K562 (cell line): Measurements from ENCODE around the gene ARFGEF2. TPM values are rescaled to one million over a fixed set of nuclear protein-coding genes. Genes with fewer than 3 reads are reported as not detected.

ENCODE experiments used
- ARID2 ChIP-seq: fragments of 450-650 bp; IDR thresholded peaks from 2 replicates; pipeline ENCODE4 v1.6.1; 2017; ENCODE audit warnings: antibody characterized with exemption, mild to moderate bottlenecking
- GABPA ChIP-seq: fragments of 200-800 bp; sonication (Bioruptor generic); conservative IDR thresholded peaks from 2 replicates; pipeline ENCODE4 v1.6.1; 2016; ENCODE audit warnings: low read depth, missing genetic modification characterization, missing compliant biosample characterization
- ILK ChIP-seq: fragments of 450-650 bp; IDR thresholded peaks from 2 replicates; pipeline ENCODE4 v1.6.1; 2016; ENCODE audit warnings: missing genetic modification characterization, low read depth, mild to moderate bottlenecking, missing compliant biosample characterization, moderate library complexity, borderline replicate concordance
- KDM5B ChIP-seq: fragments of 200-600 bp; sonication (generic); IDR thresholded peaks from 2 replicates; pipeline ENCODE4 v1.6.1; 2012; ENCODE audit warnings: low read depth, mild to moderate bottlenecking, moderate library complexity, low read length, control low read depth, inconsistent platforms; ENCODE audit not compliant: insufficient replicate concordance
- MCM7 ChIP-seq, 2 experiments: fragments of 450-650 bp; IDR thresholded peaks; 2 replicates each; pipeline ENCODE4 v1.6.1; 2016 to 2018
- RAD21 ChIP-seq, 2 experiments: fragments of 250-450 bp in 1 of 2; fragments of 450-650 bp in 1 of 2; sonication (Bioruptor Pico) in 1 of 2; formaldehyde crosslinking in 1 of 2; IDR thresholded peaks in 1 of 2; conservative IDR thresholded peaks in 1 of 2; 2 replicates each; pipeline versions ENCODE4 v1.4.0 to v1.8.0; 2020 to 2022; ENCODE audit warnings: mild to moderate bottlenecking in 2 of 2, moderate library complexity in 1 of 2
- SMC3 ChIP-seq: conservative IDR thresholded peaks from 2 replicates; pipeline ENCODE4 v1.6.1; 2011; ENCODE audit warnings: low read depth, low read length, improper control_type of control experiment; ENCODE audit not compliant: insufficient read depth
- SRSF3 ChIP-seq: fragments of 200-400 bp; formaldehyde crosslinking; IDR thresholded peaks from 2 replicates; pipeline ENCODE4 v1.6.1; 2016; ENCODE audit warnings: mild to moderate bottlenecking, low read length, moderate library complexity; ENCODE audit not compliant: insufficient read depth
- TBP ChIP-seq: optimal IDR thresholded peaks from 2 replicates; pipeline ENCODE3; 2011; ENCODE audit warnings: low read depth, low read length, improper control_type of control experiment
- ZNF384 ChIP-seq: IDR thresholded peaks from 2 replicates; pipeline ENCODE4 v1.6.1; 2012; ENCODE audit warnings: low read depth, low read length, improper control_type of control experiment
- ZNF551 ChIP-seq: fragments of 250-450 bp; sonication (Bioruptor Pico); IDR thresholded peaks from 2 replicates; pipeline ENCODE4 v1.5.0; 2021; ENCODE audit warnings: mild to moderate bottlenecking, moderate library complexity
- polyA plus RNA-seq, 8 experiments: library from polyadenylated mRNA; depleted of rRNA in 4 of 8; stranded (reverse) in 5 of 8; unstranded in 3 of 8; fragments of >200 nt; fragmentation: Nextera tagmentation in 2 of 8; fragmentation: Illumina TruSeq in 1 of 8; extraction: Ambion mirVana in 2 of 8; extraction: Trizol in 1 of 8; gene quantifications; 2 replicates each; pipeline versions ENCODE4 v1.2.1 to v1.2.3, GENCODE V29; 2011 to 2014; ENCODE audit warnings: inconsistent platforms in 1 of 8, missing spikeins in 1 of 8
- total RNA-seq, 7 experiments: library from RNA; depleted of rRNA in 6 of 7; stranded (reverse); fragments of >200 nt in 6 of 7; fragmentation: Illumina TruSeq in 2 of 7; extraction: Trizol in 2 of 7; gene quantifications; 2 replicates each; pipeline versions ENCODE4 v1.2.1 to v1.2.3, GENCODE V29; 2011 to 2021; ENCODE audit warnings: low replicate concordance in 1 of 7
- TF ChIP-seq, protein P1 (sequence below): IDR thresholded peaks from 2 replicates; pipeline ENCODE4 v1.6.1; 2012; ENCODE audit warnings: low read depth, low read length, improper control_type of control experiment, borderline replicate concordance
- TF ChIP-seq, protein P2 (sequence below): fragments of 450-650 bp; IDR thresholded peaks from 2 replicates; pipeline ENCODE4 v1.6.1; 2014; ENCODE audit warnings: low read depth, mild to moderate bottlenecking, moderate library complexity, borderline replicate concordance
- TF ChIP-seq, protein P3 (sequence below), 3 experiments: fragments of 200-800 bp in 1 of 3; fragments of 250-450 bp in 1 of 3; fragments of 450-650 bp in 1 of 3; sonication (Bioruptor Pico) in 1 of 3; sonication (Bioruptor generic) in 1 of 3; formaldehyde crosslinking in 1 of 3; IDR thresholded peaks; 2 replicates each; pipeline versions ENCODE4 v1.6.1 to v1.8.0; 2016 to 2022; ENCODE audit warnings: mild to moderate bottlenecking in 2 of 3, missing genetic modification characterization in 2 of 3, missing compliant biosample characterization in 1 of 3, moderate library complexity in 1 of 3
- TF ChIP-seq, protein P4 (sequence below), 2 experiments: fragments of 450-650 bp; conservative IDR thresholded peaks; 2 replicates each; pipeline ENCODE4 v1.6.1; 2017; ENCODE audit warnings: mild to moderate bottlenecking in 2 of 2, moderate library complexity in 2 of 2
- TF ChIP-seq, protein P5 (sequence below): sonication (generic); IDR thresholded peaks from 2 replicates; pipeline ENCODE4 v1.6.1; 2016

The ARFGEF2 gene
- total and polyA plus RNA-seq, 9 of the 15 experiments (the other 6 are each of a cell fraction or from before 2014, with no cell fraction given), result 4.2 to 18.8 (median 13.7) TPM

DNA sequence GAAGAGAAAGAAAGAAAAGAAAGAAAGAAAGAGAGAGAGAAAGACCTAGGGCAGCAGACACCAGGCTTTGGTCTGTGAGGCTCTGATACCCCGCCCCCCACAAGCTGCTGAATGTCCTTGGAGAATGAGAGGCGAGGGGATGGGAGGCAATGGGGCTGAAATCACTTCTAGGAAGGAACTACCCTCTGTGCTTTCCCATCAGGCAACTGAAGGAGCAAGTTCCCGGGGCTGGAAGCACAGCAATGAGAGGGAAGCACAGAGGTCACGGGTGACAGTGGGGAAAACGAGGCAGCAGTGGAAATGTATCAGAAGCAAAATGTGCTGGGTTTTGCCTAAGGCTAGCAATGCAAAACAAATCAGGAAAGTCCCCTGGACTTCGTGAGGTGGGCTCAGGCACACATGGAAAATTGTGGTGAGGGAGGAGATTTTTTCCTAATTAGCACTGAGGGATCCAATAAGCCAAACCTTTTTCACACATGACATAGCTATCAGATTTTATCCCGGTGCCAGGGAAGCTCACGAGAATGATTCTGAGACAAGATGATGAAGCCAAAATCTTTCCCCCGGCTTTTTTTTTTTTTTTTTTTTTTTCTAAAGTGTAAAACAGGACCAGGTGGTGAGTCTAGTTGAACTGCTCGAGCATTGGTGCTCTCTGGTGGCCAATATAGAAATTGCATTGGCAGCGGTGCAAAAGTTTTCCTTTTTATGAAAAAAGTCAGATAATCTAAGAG is 16.8 kb upstream of the ARFGEF2 start (continued):
- TF ChIP-seq, protein P1, sequence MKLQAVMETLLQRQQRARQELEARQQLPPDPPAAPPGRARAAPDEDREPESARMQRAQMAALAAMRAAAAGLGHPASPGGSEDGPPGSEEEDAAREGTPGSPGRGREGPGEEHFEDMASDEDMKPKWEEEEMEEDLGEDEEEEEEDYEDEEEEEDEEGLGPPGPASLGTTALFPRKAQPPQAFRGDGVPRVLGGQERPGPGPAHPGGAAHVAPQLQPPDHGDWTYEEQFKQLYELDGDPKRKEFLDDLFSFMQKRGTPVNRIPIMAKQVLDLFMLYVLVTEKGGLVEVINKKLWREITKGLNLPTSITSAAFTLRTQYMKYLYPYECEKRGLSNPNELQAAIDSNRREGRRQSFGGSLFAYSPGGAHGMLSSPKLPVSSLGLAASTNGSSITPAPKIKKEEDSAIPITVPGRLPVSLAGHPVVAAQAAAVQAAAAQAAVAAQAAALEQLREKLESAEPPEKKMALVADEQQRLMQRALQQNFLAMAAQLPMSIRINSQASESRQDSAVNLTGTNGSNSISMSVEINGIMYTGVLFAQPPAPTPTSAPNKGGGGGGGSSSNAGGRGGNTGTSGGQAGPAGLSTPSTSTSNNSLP, result 0 out of 2 replicates have a peak, but pooled peaks have one; percentile 23
- peak; percentile 74; the same call in 1 of the 2 replicates for TF ChIP-seq ARID2
- TF ChIP-seq SRSF3, result no peak
- TF ChIP-seq GABPA (tag), result 0 out of 2 replicates have a peak, but pooled peaks have one; percentile 14
- TF ChIP-seq, protein P2, sequence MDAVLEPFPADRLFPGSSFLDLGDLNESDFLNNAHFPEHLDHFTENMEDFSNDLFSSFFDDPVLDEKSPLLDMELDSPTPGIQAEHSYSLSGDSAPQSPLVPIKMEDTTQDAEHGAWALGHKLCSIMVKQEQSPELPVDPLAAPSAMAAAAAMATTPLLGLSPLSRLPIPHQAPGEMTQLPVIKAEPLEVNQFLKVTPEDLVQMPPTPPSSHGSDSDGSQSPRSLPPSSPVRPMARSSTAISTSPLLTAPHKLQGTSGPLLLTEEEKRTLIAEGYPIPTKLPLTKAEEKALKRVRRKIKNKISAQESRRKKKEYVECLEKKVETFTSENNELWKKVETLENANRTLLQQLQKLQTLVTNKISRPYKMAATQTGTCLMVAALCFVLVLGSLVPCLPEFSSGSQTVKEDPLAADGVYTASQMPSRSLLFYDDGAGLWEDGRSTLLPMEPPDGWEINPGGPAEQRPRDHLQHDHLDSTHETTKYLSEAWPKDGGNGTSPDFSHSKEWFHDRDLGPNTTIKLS, result no peak
- no peak for TF ChIP-seq TBP
- no peak for TF ChIP-seq ZNF551 (CRISPR knock-in tag)
- no peak for TF ChIP-seq MCM7 (IDR thresholded peaks at IDR 0.05)
- TF ChIP-seq, protein P3, sequence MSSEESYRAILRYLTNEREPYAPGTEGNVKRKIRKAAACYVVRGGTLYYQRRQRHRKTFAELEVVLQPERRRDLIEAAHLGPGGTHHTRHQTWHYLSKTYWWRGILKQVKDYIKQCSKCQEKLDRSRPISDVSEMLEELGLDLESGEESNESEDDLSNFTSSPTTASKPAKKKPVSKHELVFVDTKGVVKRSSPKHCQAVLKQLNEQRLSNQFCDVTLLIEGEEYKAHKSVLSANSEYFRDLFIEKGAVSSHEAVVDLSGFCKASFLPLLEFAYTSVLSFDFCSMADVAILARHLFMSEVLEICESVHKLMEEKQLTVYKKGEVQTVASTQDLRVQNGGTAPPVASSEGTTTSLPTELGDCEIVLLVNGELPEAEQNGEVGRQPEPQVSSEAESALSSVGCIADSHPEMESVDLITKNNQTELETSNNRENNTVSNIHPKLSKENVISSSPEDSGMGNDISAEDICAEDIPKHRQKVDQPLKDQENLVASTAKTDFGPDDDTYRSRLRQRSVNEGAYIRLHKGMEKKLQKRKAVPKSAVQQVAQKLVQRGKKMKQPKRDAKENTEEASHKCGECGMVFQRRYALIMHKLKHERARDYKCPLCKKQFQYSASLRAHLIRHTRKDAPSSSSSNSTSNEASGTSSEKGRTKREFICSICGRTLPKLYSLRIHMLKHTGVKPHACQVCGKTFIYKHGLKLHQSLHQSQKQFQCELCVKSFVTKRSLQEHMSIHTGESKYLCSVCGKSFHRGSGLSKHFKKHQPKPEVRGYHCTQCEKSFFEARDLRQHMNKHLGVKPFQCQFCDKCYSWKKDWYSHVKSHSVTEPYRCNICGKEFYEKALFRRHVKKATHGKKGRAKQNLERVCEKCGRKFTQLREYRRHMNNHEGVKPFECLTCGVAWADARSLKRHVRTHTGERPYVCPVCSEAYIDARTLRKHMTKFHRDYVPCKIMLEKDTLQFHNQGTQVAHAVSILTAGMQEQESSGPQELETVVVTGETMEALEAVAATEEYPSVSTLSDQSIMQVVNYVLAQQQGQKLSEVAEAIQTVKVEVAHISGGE (CRISPR knock-in tag; IDR thresholded peaks at IDR 0.05), result peak in 1 of 3 experiments; percentile 55; a peak in 1 of 6 replicates
- TF ChIP-seq KDM5B, result no peak
- TF ChIP-seq, protein P4, sequence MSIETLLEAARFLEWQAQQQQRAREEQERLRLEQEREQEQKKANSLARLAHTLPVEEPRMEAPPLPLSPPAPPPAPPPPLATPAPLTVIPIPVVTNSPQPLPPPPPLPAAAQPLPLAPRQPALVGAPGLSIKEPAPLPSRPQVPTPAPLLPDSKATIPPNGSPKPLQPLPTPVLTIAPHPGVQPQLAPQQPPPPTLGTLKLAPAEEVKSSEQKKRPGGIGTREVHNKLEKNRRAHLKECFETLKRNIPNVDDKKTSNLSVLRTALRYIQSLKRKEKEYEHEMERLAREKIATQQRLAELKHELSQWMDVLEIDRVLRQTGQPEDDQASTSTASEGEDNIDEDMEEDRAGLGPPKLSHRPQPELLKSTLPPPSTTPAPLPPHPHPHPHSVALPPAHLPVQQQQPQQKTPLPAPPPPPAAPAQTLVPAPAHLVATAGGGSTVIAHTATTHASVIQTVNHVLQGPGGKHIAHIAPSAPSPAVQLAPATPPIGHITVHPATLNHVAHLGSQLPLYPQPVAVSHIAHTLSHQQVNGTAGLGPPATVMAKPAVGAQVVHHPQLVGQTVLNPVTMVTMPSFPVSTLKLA (conservative IDR thresholded peaks at IDR 0.05), result no peak
- TF ChIP-seq ILK (tag), result no peak
- TF ChIP-seq, protein P5, sequence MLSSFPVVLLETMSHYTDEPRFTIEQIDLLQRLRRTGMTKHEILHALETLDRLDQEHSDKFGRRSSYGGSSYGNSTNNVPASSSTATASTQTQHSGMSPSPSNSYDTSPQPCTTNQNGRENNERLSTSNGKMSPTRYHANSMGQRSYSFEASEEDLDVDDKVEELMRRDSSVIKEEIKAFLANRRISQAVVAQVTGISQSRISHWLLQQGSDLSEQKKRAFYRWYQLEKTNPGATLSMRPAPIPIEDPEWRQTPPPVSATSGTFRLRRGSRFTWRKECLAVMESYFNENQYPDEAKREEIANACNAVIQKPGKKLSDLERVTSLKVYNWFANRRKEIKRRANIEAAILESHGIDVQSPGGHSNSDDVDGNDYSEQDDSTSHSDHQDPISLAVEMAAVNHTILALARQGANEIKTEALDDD, result no peak
- TF ChIP-seq ZNF384, result peak; percentile 98
- peak; percentile 84 for TF ChIP-seq SMC3
- TF ChIP-seq RAD21 (CRISPR knock-in tag; conservative IDR thresholded peaks at IDR 0.05 in 1 of 2, IDR thresholded peaks at IDR 0.05 in 1 of 2), result peak; percentile 87
